WTC11 (cell line): ENCODE results near the gene PNMA8B. TPM values are rescaled to one million over a fixed set of nuclear protein-coding genes. Genes with fewer than 3 reads are reported as not detected.

Experiments used
- ATAC-seq: fragments of 200-7000 bp; cut with Tn5 transposase; 2 replicates; pipeline ENCODE4 v1.10.0; 2021; ENCODE audit warnings: mild to moderate bottlenecking, moderate library complexity
- CTCF ChIA-PET: fragments of 300-600 bp; sonication (Branson Sonifier 250); formaldehyde crosslinking; loops from one replicate; lab custom pipeline; 2021; ENCODE audit warnings: antibody characterized with exemption; lab: Charles Lee
- POLR2A ChIA-PET: fragments of 350-600 bp; sonication (Branson Sonifier 250); formaldehyde crosslinking; loops from one replicate; lab custom pipeline; 2021; ENCODE audit warnings: antibody characterized with exemption; lab: Charles Lee
- DNase-seq: peaks from one replicate; pipeline ENCODE4 v3.0.0; 2021; ENCODE audit warnings: low spot score
- H3K27ac Mint-ChIP-seq: 2 replicates; pipeline ENCODE4 v1.8.0; 2021; ENCODE audit warnings: mixed read lengths
- H3K27me3 Mint-ChIP-seq: 2 replicates; pipeline ENCODE4 v1.8.0; 2021; ENCODE audit warnings: low read depth, mild to moderate bottlenecking, moderate library complexity, mixed read lengths
- H3K36me3 Mint-ChIP-seq: 2 replicates; pipeline ENCODE4 v1.8.0; 2021; ENCODE audit warnings: mixed read lengths
- H3K4me1 Mint-ChIP-seq: 2 replicates; pipeline ENCODE4 v1.8.0; 2022; ENCODE audit warnings: mixed read lengths
- H3K4me3 Mint-ChIP-seq: 2 replicates; pipeline ENCODE4 v1.8.0; 2021; ENCODE audit warnings: mild to moderate bottlenecking, moderate library complexity, mixed read lengths
- H3K9me3 Mint-ChIP-seq: 2 replicates; pipeline ENCODE4 v1.8.0; 2021; ENCODE audit warnings: mixed read lengths
- ATF3 ChIP-seq: sonication (generic); formaldehyde crosslinking; conservative IDR thresholded peaks from 2 replicates; pipeline ENCODE4 v1.8.1; 2022; ENCODE audit warnings: mild to moderate bottlenecking, missing genetic modification reagents
- E2F4 ChIP-seq: sonication (generic); formaldehyde crosslinking; IDR thresholded peaks from 2 replicates; pipeline ENCODE4 v1.8.1; 2022; ENCODE audit warnings: low read depth, mild to moderate bottlenecking, moderate library complexity, missing genetic modification reagents, borderline replicate concordance
- E2F5 ChIP-seq: sonication (generic); formaldehyde crosslinking; IDR thresholded peaks from 2 replicates; pipeline ENCODE4 v1.8.1; 2022; ENCODE audit warnings: mild to moderate bottlenecking, moderate library complexity, missing genetic modification reagents
- ESRRA ChIP-seq: sonication (generic); formaldehyde crosslinking; IDR thresholded peaks from 2 replicates; pipeline ENCODE4 v1.8.1; 2022; ENCODE audit warnings: mild to moderate bottlenecking, missing genetic modification reagents, borderline replicate concordance
- HMGA2 ChIP-seq: fragments of 250-450 bp; sonication (Bioruptor Pico); IDR thresholded peaks from 2 replicates; pipeline ENCODE4 v1.4.0; 2021; ENCODE audit warnings: mild to moderate bottlenecking, moderate library complexity
- MAX ChIP-seq: sonication (generic); formaldehyde crosslinking; IDR thresholded peaks from 2 replicates; pipeline ENCODE4 v1.8.0; 2022; ENCODE audit warnings: mild to moderate bottlenecking, missing genetic modification reagents
- NFE2L1 ChIP-seq: sonication (generic); formaldehyde crosslinking; IDR thresholded peaks from 2 replicates; pipeline ENCODE4 v1.8.1; 2023; ENCODE audit warnings: missing genetic modification reagents
- SP1 ChIP-seq: sonication (generic); formaldehyde crosslinking; conservative IDR thresholded peaks from 2 replicates; pipeline ENCODE4 v1.8.1; 2022; ENCODE audit warnings: missing genetic modification reagents
- ZNF232 ChIP-seq: sonication (generic); formaldehyde crosslinking; IDR thresholded peaks from 2 replicates; pipeline ENCODE4 v1.8.0; 2022; ENCODE audit warnings: mild to moderate bottlenecking, missing genetic modification reagents
- total RNA-seq: library from RNA; stranded (reverse); gene quantifications from 3 replicates; pipeline ENCODE4 v1.2.3, GENCODE V29; 2021
- TF ChIP-seq, protein P1 (sequence below): sonication (generic); formaldehyde crosslinking; IDR thresholded peaks from 2 replicates; pipeline ENCODE4 v1.8.1; 2023; ENCODE audit warnings: mild to moderate bottlenecking, missing genetic modification reagents, moderate library complexity
- TF ChIP-seq, protein P2 (sequence below): sonication (generic); formaldehyde crosslinking; IDR thresholded peaks from 2 replicates; pipeline ENCODE4 v1.8.1; 2022; ENCODE audit warnings: mild to moderate bottlenecking, missing genetic modification reagents, moderate library complexity, borderline replicate concordance
- TF ChIP-seq, protein P3 (sequence below): sonication (generic); formaldehyde crosslinking; IDR thresholded peaks from 2 replicates; pipeline ENCODE4 v1.8.0; 2023; ENCODE audit warnings: missing genetic modification reagents, mild to moderate bottlenecking, borderline replicate concordance
- TF ChIP-seq, protein P4 (sequence below): fragments of 250-450 bp; sonication (Bioruptor Pico); conservative IDR thresholded peaks from 2 replicates; pipeline ENCODE4 v1.9.0; 2021; ENCODE audit warnings: mild to moderate bottlenecking

The PNMA8B gene
- total RNA-seq, 1 experiment from 2014 or later, result 2.8 TPM

GRCh38 chr19:46469541-46470185 is 26.0 kb downstream of the PNMA8B start:
- no peak for ATAC-seq
- Mint-ChIP-seq H3K4me3 (peak overlapping the region; percentile 77), H3K36me3 (peaks cover 34% of the 10 kb centered on the region), H3K4me1 (peaks cover 11% of the 10 kb centered on the region), H3K27me3 (peaks cover 21% of the 10 kb centered on the region), H3K27ac (no peak overlapping the region), H3K9me3 (no peaks in the 10 kb centered on the region)
- ChIA-PET POLR2A (no interaction called here), CTCF (interaction anchor here (0.6 kb wide), 1 partner anchor 38 kb away, joined by 3 read pairs; no protein-coding TSS in a partner anchor)
- TF ChIP-seq ZNF232 (no peak), ATF3 (no peak), E2F4 (CRISPR knock-in tag) (no peak), E2F5 (CRISPR knock-in tag) (no peak), NFE2L1 (no peak), MAX (CRISPR knock-in tag) (no peak), SP1 (no peak), ESRRA (no peak)
- TF ChIP-seq, protein P1, sequence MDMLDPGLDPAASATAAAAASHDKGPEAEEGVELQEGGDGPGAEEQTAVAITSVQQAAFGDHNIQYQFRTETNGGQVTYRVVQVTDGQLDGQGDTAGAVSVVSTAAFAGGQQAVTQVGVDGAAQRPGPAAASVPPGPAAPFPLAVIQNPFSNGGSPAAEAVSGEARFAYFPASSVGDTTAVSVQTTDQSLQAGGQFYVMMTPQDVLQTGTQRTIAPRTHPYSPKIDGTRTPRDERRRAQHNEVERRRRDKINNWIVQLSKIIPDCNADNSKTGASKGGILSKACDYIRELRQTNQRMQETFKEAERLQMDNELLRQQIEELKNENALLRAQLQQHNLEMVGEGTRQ, result no peak
- TF ChIP-seq, protein P2, sequence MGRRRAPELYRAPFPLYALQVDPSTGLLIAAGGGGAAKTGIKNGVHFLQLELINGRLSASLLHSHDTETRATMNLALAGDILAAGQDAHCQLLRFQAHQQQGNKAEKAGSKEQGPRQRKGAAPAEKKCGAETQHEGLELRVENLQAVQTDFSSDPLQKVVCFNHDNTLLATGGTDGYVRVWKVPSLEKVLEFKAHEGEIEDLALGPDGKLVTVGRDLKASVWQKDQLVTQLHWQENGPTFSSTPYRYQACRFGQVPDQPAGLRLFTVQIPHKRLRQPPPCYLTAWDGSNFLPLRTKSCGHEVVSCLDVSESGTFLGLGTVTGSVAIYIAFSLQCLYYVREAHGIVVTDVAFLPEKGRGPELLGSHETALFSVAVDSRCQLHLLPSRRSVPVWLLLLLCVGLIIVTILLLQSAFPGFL, result no peak
- DNase-seq, result no peak

DNA sequence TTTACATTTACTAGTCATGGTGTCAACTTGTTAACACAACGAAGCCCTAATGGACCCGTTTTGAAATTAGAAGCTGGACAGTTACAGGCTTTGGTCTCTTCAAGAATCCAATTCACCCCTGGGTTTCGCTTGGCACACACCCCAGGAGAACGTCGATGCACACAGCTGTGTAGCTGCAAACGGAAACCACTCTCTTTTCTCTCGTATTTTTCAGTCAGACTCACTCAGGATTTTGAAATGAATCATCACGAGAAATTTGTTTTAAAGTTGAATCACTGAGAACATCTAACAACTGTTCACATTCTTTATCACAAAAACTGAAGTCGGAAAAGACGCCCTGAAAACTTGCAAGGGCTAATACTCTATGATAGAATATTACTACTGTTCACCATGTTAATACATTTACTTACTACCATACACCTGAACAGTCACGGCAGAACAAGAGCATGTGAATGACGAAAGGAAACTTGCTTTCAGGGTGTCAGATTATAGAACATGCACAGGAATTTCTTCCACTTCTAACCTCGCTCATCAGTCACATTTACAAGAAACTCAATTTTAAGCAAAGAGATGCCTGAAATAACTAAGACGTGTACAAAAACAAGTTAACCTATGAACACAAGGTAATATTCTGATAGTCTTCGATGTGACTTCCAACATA is 29.0 kb downstream of the PNMA8B start:
- TF ChIP-seq, protein P3, sequence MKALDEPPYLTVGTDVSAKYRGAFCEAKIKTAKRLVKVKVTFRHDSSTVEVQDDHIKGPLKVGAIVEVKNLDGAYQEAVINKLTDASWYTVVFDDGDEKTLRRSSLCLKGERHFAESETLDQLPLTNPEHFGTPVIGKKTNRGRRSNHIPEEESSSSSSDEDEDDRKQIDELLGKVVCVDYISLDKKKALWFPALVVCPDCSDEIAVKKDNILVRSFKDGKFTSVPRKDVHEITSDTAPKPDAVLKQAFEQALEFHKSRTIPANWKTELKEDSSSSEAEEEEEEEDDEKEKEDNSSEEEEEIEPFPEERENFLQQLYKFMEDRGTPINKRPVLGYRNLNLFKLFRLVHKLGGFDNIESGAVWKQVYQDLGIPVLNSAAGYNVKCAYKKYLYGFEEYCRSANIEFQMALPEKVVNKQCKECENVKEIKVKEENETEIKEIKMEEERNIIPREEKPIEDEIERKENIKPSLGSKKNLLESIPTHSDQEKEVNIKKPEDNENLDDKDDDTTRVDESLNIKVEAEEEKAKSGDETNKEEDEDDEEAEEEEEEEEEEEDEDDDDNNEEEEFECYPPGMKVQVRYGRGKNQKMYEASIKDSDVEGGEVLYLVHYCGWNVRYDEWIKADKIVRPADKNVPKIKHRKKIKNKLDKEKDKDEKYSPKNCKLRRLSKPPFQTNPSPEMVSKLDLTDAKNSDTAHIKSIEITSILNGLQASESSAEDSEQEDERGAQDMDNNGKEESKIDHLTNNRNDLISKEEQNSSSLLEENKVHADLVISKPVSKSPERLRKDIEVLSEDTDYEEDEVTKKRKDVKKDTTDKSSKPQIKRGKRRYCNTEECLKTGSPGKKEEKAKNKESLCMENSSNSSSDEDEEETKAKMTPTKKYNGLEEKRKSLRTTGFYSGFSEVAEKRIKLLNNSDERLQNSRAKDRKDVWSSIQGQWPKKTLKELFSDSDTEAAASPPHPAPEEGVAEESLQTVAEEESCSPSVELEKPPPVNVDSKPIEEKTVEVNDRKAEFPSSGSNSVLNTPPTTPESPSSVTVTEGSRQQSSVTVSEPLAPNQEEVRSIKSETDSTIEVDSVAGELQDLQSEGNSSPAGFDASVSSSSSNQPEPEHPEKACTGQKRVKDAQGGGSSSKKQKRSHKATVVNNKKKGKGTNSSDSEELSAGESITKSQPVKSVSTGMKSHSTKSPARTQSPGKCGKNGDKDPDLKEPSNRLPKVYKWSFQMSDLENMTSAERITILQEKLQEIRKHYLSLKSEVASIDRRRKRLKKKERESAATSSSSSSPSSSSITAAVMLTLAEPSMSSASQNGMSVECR (CRISPR knock-in tag), result no peak
- TF ChIP-seq MAX (CRISPR knock-in tag) (no peak), HMGA2 (CRISPR knock-in tag) (no peak)
- TF ChIP-seq, protein P4, sequence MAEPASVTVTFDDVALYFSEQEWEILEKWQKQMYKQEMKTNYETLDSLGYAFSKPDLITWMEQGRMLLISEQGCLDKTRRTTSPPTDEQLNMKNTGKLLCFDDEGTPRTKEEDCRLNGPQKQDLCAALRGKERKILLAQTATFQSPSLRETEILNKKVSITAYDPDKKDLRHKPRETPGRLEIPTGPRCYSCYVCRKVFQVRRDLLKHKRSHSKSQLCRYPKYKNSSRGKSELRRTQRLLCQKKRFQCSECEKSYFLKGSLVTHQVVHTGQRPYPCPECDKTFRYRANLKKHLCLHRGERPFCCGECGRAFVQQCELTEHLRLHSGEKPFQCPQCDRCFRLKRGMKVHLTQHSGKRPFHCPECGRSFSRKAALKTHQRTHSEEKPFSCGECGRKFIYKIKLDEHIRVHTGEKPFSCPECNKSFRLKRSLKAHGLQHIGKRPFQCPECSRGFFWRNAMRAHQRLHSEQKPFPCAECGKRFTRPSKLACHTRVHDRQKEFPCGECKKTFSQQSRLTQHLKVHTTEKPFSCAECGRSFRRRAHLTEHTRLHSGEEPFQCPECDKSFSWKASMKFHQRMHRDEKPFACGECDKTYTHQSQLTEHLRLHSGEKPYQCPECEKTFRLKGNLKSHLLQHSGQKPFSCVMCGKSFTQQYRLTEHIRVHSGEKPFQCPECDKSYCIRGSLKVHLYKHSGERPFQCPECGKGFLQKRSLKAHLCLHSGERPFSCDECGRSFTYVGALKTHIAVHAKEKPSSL, result no peak
- no peaks in the 10 kb centered on the region for H3K27me3 Mint-ChIP-seq
- H3K4me1 Mint-ChIP-seq, result peaks cover 7% of the 10 kb centered on the region
- ChIA-PET CTCF (no interaction called here), POLR2A (interaction anchor here (0.6 kb wide), 1 partner anchor 68 kb away, joined by 4 read pairs; no protein-coding TSS in a partner anchor)
- no peak overlapping the region; the same call in 1 of the 2 replicates for H3K27ac Mint-ChIP-seq
- no peak for ATAC-seq
- no peak for DNase-seq
- H3K9me3 Mint-ChIP-seq, result no peaks in the 10 kb centered on the region
- peaks cover 34% of the 10 kb centered on the region for H3K36me3 Mint-ChIP-seq
- no peak overlapping the region for H3K4me3 Mint-ChIP-seq
